HL-60/S4 treated with phorbol 12-myristate 13-acetate at 8.2 ng/mL for 4 days and 3 days (cell line): ENCODE data around the gene MTMR11.
"Not testable (repeated sequence)": the region's sequence is repeated elsewhere in the genome, so short reads cannot be mapped to it uniquely, and the experiment has no call there.

Experiments used
- in situ Hi-C: fragments of 300-500 bp; cut with MboI; formaldehyde crosslinking; loops from 2 replicates; pipeline ENCODE4 v1.15.0; 2022; ENCODE audit warnings: low sequenced_read_pairs

MTMR11 gene

GRCh38 chr1:149938668-149939003 lies 2.0 kb upstream of the MTMR11 start:
- in situ Hi-C loops = not testable (repeated sequence)

GRCh38 chr1:149937759-149938158 lies 1.1 kb upstream of the MTMR11 start:
- in situ Hi-C loops = no loop called here

- in situ Hi-C loops = no loop called here
These were observed 470 bp upstream of the MTMR11 start for GRCh38 chr1:149936992-149937705.

- in situ Hi-C loops = no loop called here
These were observed 2.3 kb downstream of the MTMR11 start for GRCh38 chr1:149934356-149934755.

GRCh38 chr1:149933208-149933607 lies 3.5 kb downstream of the MTMR11 start:
- in situ Hi-C loops = no loop called here

- in situ Hi-C loops = no loop called here
These were observed 4.2 kb downstream of the MTMR11 start for GRCh38 chr1:149932474-149932873.

- in situ Hi-C loops = no loop called here
These were observed 5.4 kb downstream of the MTMR11 start for GRCh38 chr1:149931212-149931790.

- in situ Hi-C loops = no loop called here
These were observed 6.8 kb downstream of the MTMR11 start for GRCh38 chr1:149929856-149930255.

GRCh38 chr1:149928401-149928724 lies 8.3 kb downstream of the MTMR11 start:
- in situ Hi-C loops = no loop called here

- in situ Hi-C loops = no loop called here
These were observed 8.9 kb downstream of the MTMR11 start, which contains the start of gene SF3B4 for GRCh38 chr1:149927563-149928400. Gene SF3B4 (minus strand): TSS chr1:149927803. CDS start chr1:149927759, 44 bp downstream.

- in situ Hi-C loops = no loop called here
These were observed 9.6 kb downstream of the MTMR11 start for GRCh38 chr1:149927056-149927562.

- in situ Hi-C loops = no loop called here
These were observed 10.4 kb downstream of the MTMR11 start for GRCh38 chr1:149926296-149926695.

- in situ Hi-C loops = no loop called here
These were observed 10.9 kb downstream of the MTMR11 start for GRCh38 chr1:149925751-149926150.

GRCh38 chr1:149925345-149925744 lies 11.3 kb downstream of the MTMR11 start:
- in situ Hi-C loops = no loop called here

- in situ Hi-C loops = no loop called here
These were observed 13.1 kb downstream of the MTMR11 start for GRCh38 chr1:149923626-149924025.

GRCh38 chr1:149917571-149918144 lies 19.0 kb downstream of the MTMR11 start, which contains the start of gene SV2A:
Gene SV2A (minus strand): TSS chr1:149917844. CDS start chr1:149913840, 4,004 bp downstream.
- in situ Hi-C loops = no loop called here

GRCh38 chr1:149916898-149917252 lies 19.8 kb downstream of the MTMR11 start:
- in situ Hi-C loops = no loop called here

- in situ Hi-C loops = no loop called here
These were observed 20.3 kb downstream of the MTMR11 start for GRCh38 chr1:149916193-149916897.

GRCh38 chr1:149915429-149916192 lies 21.1 kb downstream of the MTMR11 start:
- in situ Hi-C loops = no loop called here

GRCh38 chr1:149914545-149914944 lies 22.1 kb downstream of the MTMR11 start:
- in situ Hi-C loops = no loop called here
